CD4-positive, alpha-beta memory T cell (primary cell): ENCODE measurements around the gene MIA. TPM values are rescaled to one million over a fixed set of nuclear protein-coding genes. Genes with fewer than 3 reads are reported as not detected.
"Not testable (repeated sequence)": the region's sequence is repeated elsewhere in the genome, so short reads cannot be mapped to it uniquely, and the experiment has no call there.

Source experiments
- CTCF ChIA-PET: fragments of 350-600 bp; sonication (Branson Sonifier 250); formaldehyde crosslinking; loops from one replicate; lab custom pipeline; 2021; ENCODE audit warnings: inconsistent platforms; ENCODE audit not compliant: partially characterized antibody; lab: Charles Lee
- POLR2A ChIA-PET: fragments of 350-600 bp; sonication (Branson Sonifier 250); formaldehyde crosslinking; loops from one replicate; lab custom pipeline; 2021; ENCODE audit not compliant: partially characterized antibody; lab: Charles Lee
- DNase-seq, 5 donors: peaks; one replicate each; pipeline versions ENCODE4 v3.0.0 to v3.0.0-alpha.2; 2020 to 2022; ENCODE audit warnings: mixed read lengths in 1 of 5
- H3K27ac ChIP-seq: one replicate; pipeline ENCODE4 v1.7.0; 2013; ENCODE audit warnings: low read depth, low read length
- H3K27me3 ChIP-seq: 2 replicates; pipeline ENCODE4 v1.7.0; 2013; ENCODE audit warnings: mild to moderate bottlenecking, low read length, moderate library complexity; ENCODE audit not compliant: insufficient read depth
- H3K36me3 ChIP-seq: 2 replicates; pipeline ENCODE4 v1.7.0; 2013; ENCODE audit warnings: mild to moderate bottlenecking, low read length, moderate library complexity; ENCODE audit not compliant: insufficient read depth
- H3K4me1 ChIP-seq: 2 replicates; pipeline ENCODE4 v1.7.0; 2013; ENCODE audit warnings: mild to moderate bottlenecking, low read length, moderate library complexity; ENCODE audit not compliant: insufficient read depth
- H3K4me3 ChIP-seq, 2 donors: one replicate each; pipeline ENCODE4 v1.7.0; 2013; ENCODE audit warnings: low read length in 2 of 2, mild to moderate bottlenecking in 1 of 2
- H3K9me3 ChIP-seq, 2 donors: one replicate each; pipeline ENCODE4 v1.7.0; 2013; ENCODE audit warnings: low read length in 2 of 2, control low read depth in 1 of 2; ENCODE audit not compliant: control insufficient read depth in 1 of 2
- H3K27ac Mint-ChIP-seq, 7 donors: one replicate each; pipeline ENCODE4 v1.8.0; 2020 to 2021; ENCODE audit warnings: mixed read lengths in 7 of 7, mild to moderate bottlenecking in 6 of 7, inconsistent platforms in 3 of 7, moderate library complexity in 3 of 7
- H3K27me3 Mint-ChIP-seq, 2 donors: one replicate each; pipeline ENCODE4 v1.8.0; 2020 to 2021; ENCODE audit warnings: mixed read lengths in 2 of 2
- H3K36me3 Mint-ChIP-seq, 2 donors: one replicate each; pipeline ENCODE4 v1.8.0; 2020 to 2021; ENCODE audit warnings: mixed read lengths in 2 of 2, inconsistent platforms in 1 of 2, mild to moderate bottlenecking in 1 of 2
- H3K4me1 Mint-ChIP-seq, 4 donors: one replicate each; pipeline ENCODE4 v1.8.0; 2020 to 2021; ENCODE audit warnings: mixed read lengths in 4 of 4, mild to moderate bottlenecking in 1 of 4
- H3K4me3 Mint-ChIP-seq, 8 donors: one replicate each; pipeline ENCODE4 v1.8.0; 2020 to 2021; ENCODE audit warnings: mixed read lengths in 8 of 8, mild to moderate bottlenecking in 7 of 8, moderate library complexity in 6 of 8, inconsistent platforms in 3 of 8
- H3K9me3 Mint-ChIP-seq, 8 donors: one replicate each; pipeline ENCODE4 v1.8.0; 2020 to 2021; ENCODE audit warnings: mixed read lengths in 8 of 8, mild to moderate bottlenecking in 5 of 8, inconsistent platforms in 3 of 8, moderate library complexity in 1 of 8
- intact Hi-C: fragments of 100-400 bp; cut with micrococcal nuclease; formaldehyde crosslinking; loops from one replicate; pipeline ENCODE4 v1.15.1; 2023
- polyA plus RNA-seq, 2 donors: library from polyadenylated mRNA; unstranded; fragments of 300-500 nt; fragmentation: Illumina TruSeq; gene quantifications; one replicate each; pipeline ENCODE4 v1.2.3, GENCODE V29; 2021
- total RNA-seq, 2 experiments: library from RNA; stranded (reverse); gene quantifications; one replicate each; pipeline ENCODE4 v1.2.3, GENCODE V29; 2021

MIA gene
- total and polyA plus RNA-seq, 4 experiments from 2014 or later = 11.2 to 11.4 TPM; not detected in 2

GRCh38 chr19:40826312-40826698 is 51.0 kb downstream of the MIA start:
- H3K4me1 ChIP-seq = peaks cover 21% of the 10 kb centered on the region
- H3K27ac ChIP-seq = peak overlapping the region; percentile 21
- H3K36me3 Mint-ChIP-seq, H3K9me3 Mint-ChIP-seq, H3K4me3 ChIP-seq, H3K27me3 ChIP-seq, H3K36me3 ChIP-seq, H3K9me3 ChIP-seq, H3K27me3 Mint-ChIP-seq, CTCF ChIA-PET, DNase-seq: not testable (repeated sequence)
- POLR2A ChIA-PET = interaction anchor here (0.7 to 1.4 kb wide), 3 partner anchors 76 to 163 kb away, joined by 3 read pairs; partner anchors contain the start of genes ACTMAP and NUMBL
- peak overlapping the region; percentile 65 to 99 (median 97) for H3K27ac Mint-ChIP-seq
- H3K4me3 Mint-ChIP-seq = peak overlapping the region in 7 of 8 donors; percentile 47 to 84 (median 70)
- H3K4me1 Mint-ChIP-seq = peaks cover 12 to 46% (median 28%) of the 10 kb centered on the region in 4 donors
- intact Hi-C loops = loop anchor here (2.0 kb wide), 1 partner anchor 144 kb away; no protein-coding TSS in a partner anchor

- CTCF ChIA-PET, H3K9me3 Mint-ChIP-seq, H3K27me3 ChIP-seq, H3K9me3 ChIP-seq, H3K4me3 ChIP-seq, H3K36me3 Mint-ChIP-seq, H3K27me3 Mint-ChIP-seq, H3K36me3 ChIP-seq: not testable (repeated sequence)
- H3K27ac Mint-ChIP-seq = peak overlapping the region; percentile 65 to 99 (median 97)
- peaks cover 12 to 46% (median 28%) of the 10 kb centered on the region in 4 donors for H3K4me1 Mint-ChIP-seq
- POLR2A ChIA-PET = interaction anchor here (0.7 to 1.4 kb wide), 3 partner anchors 76 to 164 kb away, joined by 3 read pairs; partner anchors contain the start of genes ACTMAP and NUMBL
- intact Hi-C loops = loop anchor here (2.0 kb wide), 1 partner anchor 144 kb away; no protein-coding TSS in a partner anchor
- DNase-seq = peak; percentile 81 to 92 (median 90)
- H3K4me3 Mint-ChIP-seq = peak overlapping the region in 7 of 8 donors; percentile 12 to 84 (median 70)
- Histone ChIP-seq H3K4me1 (peaks cover 21% of the 10 kb centered on the region), H3K27ac (peak overlapping the region; percentile 21)
Observed at GRCh38 chr19:40826699-40827385, 51.5 kb downstream of the MIA start.

Other genes starting within 250 kb of the MIA start
- gene SHKBP1, start 198.6 kb upstream of the MIA start, total RNA-seq = 100 to 1,000 TPM; 167 to 170 TPM
- gene SHKBP1, start 198.6 kb upstream of the MIA start, polyA plus RNA-seq = 100 to 1,000 TPM; 137 to 155 TPM
- gene LTBP4, start 174.2 kb upstream of the MIA start, total RNA-seq = 100 to 1,000 TPM; 157 to 158 TPM
- gene LTBP4, start 174.2 kb upstream of the MIA start, polyA plus RNA-seq = 10 to 100 TPM; 26.0 to 49.4 TPM
- gene NUMBL, start 84.9 kb upstream of the MIA start, total RNA-seq = 10 to 100 TPM; 15.8 to 20.2 TPM
- 1 to 10 TPM in 1 of 2 donors, under 1 TPM in 1; 0.35 to 1.6 TPM for gene NUMBL, start 84.9 kb upstream of the MIA start, polyA plus RNA-seq
- gene COQ8B, start 58.6 kb upstream of the MIA start, total RNA-seq = 10 to 100 TPM; 48.0 to 54.7 TPM
- 10 to 100 TPM; 20.2 to 20.4 TPM for gene COQ8B, start 58.6 kb upstream of the MIA start, polyA plus RNA-seq
- 10 to 100 TPM in 1 of 2 experiments, 1 to 10 TPM in 1; 8.1 to 10.2 TPM for gene ITPKC, start 58.4 kb upstream of the MIA start, total RNA-seq
- gene ITPKC, start 58.4 kb upstream of the MIA start, polyA plus RNA-seq = 1 to 10 TPM; 1.9 to 7.2 TPM
- gene ACTMAP, start 25.0 kb upstream of the MIA start, total RNA-seq = 1 to 10 TPM; 5.2 to 5.5 TPM
- gene ACTMAP, start 25.0 kb upstream of the MIA start, polyA plus RNA-seq = 1 to 10 TPM in 1 of 2 donors, under 1 TPM in 1; 0.26 to 2.8 TPM
- 10 to 100 TPM; 93.3 to 95.7 TPM for gene SNRPA, start 24.3 kb upstream of the MIA start, total RNA-seq
- gene SNRPA, start 24.3 kb upstream of the MIA start, polyA plus RNA-seq = 10 to 100 TPM; 48.8 to 63.9 TPM
- gene RAB4B, start 2.7 kb downstream of the MIA start, total RNA-seq = 10 to 100 TPM; 53.5 to 55.0 TPM
- gene RAB4B, start 2.7 kb downstream of the MIA start, polyA plus RNA-seq = 10 to 100 TPM; 67.3 to 69.8 TPM
- 100 to 1,000 TPM; 203 to 219 TPM for gene EGLN2, start 23.7 kb downstream of the MIA start, total RNA-seq
- 100 to 1,000 TPM; 141 to 207 TPM for gene EGLN2, start 23.7 kb downstream of the MIA start, polyA plus RNA-seq
- gene CYP2A6, start 74.9 kb downstream of the MIA start, total RNA-seq = under 1 TPM in 1 of 2 experiments, not detected in 1; 0.23 TPM
- gene CYP2A6, start 74.9 kb downstream of the MIA start, polyA plus RNA-seq = not detected
- not detected for gene CYP2A7, start 106.7 kb downstream of the MIA start, total RNA-seq
- gene CYP2A7, start 106.7 kb downstream of the MIA start, polyA plus RNA-seq = not detected
- gene CYP2B6, start 215.8 kb downstream of the MIA start, total RNA-seq = not detected
- not detected for gene CYP2B6, start 215.8 kb downstream of the MIA start, polyA plus RNA-seq